HL-60 (cell line): ENCODE data around the gene SYT13.

Source experiments
- CTCF ChIP-seq: IDR thresholded peaks from one replicate; pipeline ENCODE4 v1.5.1; 2011; ENCODE audit warnings: low read length, control low read depth, inconsistent platforms; ENCODE audit not compliant: insufficient read depth
- GABPA ChIP-seq: IDR thresholded peaks from 2 replicates; pipeline ENCODE4 v1.6.1; 2012; ENCODE audit warnings: low read depth
- POLR2AphosphoS5 ChIP-seq: IDR thresholded peaks from 2 replicates; pipeline ENCODE4 v1.6.1; 2012; ENCODE audit warnings: low read depth
- REST ChIP-seq: IDR thresholded peaks from 2 replicates; pipeline ENCODE4 v1.6.1; 2012; ENCODE audit warnings: low read depth; ENCODE audit not compliant: insufficient replicate concordance
- SPI1 ChIP-seq: IDR thresholded peaks from 2 replicates; pipeline ENCODE4 v1.6.1; 2012; ENCODE audit warnings: low read depth, mild to moderate bottlenecking, borderline replicate concordance

DNA sequence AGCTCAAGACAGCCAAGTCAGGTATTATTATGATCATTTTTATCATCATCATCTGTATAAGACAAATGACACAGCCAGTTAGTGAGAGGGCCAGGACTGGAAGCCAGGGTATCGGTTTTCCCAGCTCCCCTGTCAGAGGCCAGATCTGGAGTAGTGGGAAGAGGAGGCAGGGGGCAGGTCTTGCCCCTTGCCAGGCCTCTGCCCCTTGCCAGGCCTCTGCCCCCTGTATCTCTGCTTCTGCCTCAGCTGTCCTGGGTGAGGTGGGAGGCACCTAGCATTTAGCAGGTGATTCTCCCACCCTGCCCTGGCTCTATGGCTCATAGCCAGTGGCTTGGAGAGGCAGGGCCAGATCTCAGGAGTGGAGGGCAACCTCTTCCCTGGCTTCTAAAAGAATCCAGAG, 72.4 kb downstream of the SYT13 start:
- no peak for TF ChIP-seq REST
- no peak for TF ChIP-seq CTCF
- no peak for TF ChIP-seq POLR2AphosphoS5
- no peak for TF ChIP-seq SPI1
- TF ChIP-seq GABPA, result no peak
